Calu3 (cell line): ENCODE results near the gene PMM2. TPM values are rescaled to one million over a fixed set of nuclear protein-coding genes. Genes with fewer than 3 reads are reported as not detected.
"Not testable (repeated sequence)": the region's sequence is repeated elsewhere in the genome, so short reads cannot be mapped to it uniquely, and the experiment has no call there.

Experiments
- Bru-seq: library from RNA; stranded (reverse); fragments of 400-500 nt; gene quantifications from one replicate; lab custom pipeline; 2021; lab: Mats Ljungman, UMichigan
- BruChase-seq, 2 experiments: library from RNA; stranded (reverse); fragments of 400-500 nt; gene quantifications; one replicate each; lab custom pipeline; 2021; lab: Mats Ljungman, UMichigan
- BruUV-seq: library from RNA; stranded (reverse); fragments of 400-500 nt; replicated peaks from 2 replicates; lab custom pipeline; 2021; lab: Mats Ljungman, UMichigan
- CTCF ChIA-PET: fragments of 300-600 bp; sonication (Branson Sonifier 250); formaldehyde crosslinking; loops from one replicate; lab custom pipeline; 2022; ENCODE audit warnings: antibody characterized with exemption; lab: Charles Lee
- DNase-seq: peaks from one replicate; pipeline ENCODE4 v3.0.0; 2022
- H3K27ac Mint-ChIP-seq: one replicate; pipeline ENCODE4 v1.8.0; 2022; ENCODE audit warnings: mixed read lengths; ENCODE audit not compliant: unreplicated experiment
- H3K27me3 Mint-ChIP-seq: one replicate; pipeline ENCODE4 v1.8.0; 2022; ENCODE audit warnings: mixed read lengths; ENCODE audit not compliant: unreplicated experiment
- H3K36me3 Mint-ChIP-seq: one replicate; pipeline ENCODE4 v1.8.0; 2022; ENCODE audit warnings: mild to moderate bottlenecking, moderate library complexity, mixed read lengths; ENCODE audit not compliant: insufficient read depth, unreplicated experiment
- H3K4me1 Mint-ChIP-seq: one replicate; pipeline ENCODE4 v1.8.0; 2022; ENCODE audit warnings: mild to moderate bottlenecking, low read depth, mixed read lengths; ENCODE audit not compliant: unreplicated experiment
- H3K4me3 Mint-ChIP-seq: one replicate; pipeline ENCODE4 v1.8.0; 2022; ENCODE audit warnings: mild to moderate bottlenecking, low read depth, moderate library complexity, mixed read lengths; ENCODE audit not compliant: unreplicated experiment
- H3K9me3 Mint-ChIP-seq: one replicate; pipeline ENCODE4 v1.8.0; 2022; ENCODE audit warnings: low read depth, mixed read lengths; ENCODE audit not compliant: unreplicated experiment
- CTCF ChIP-seq: fragments of 200-600 bp; IDR thresholded peaks from one replicate; pipeline ENCODE4 v1.8.0; 2022; ENCODE audit warnings: antibody characterized with exemption; ENCODE audit not compliant: unreplicated experiment
- intact Hi-C: fragments of 100-400 bp; cut with micrococcal nuclease; formaldehyde crosslinking; loops from one replicate; pipeline ENCODE4 v1.10.0; 2022; ENCODE audit not compliant: unreplicated experiment
- long read RNA-seq: library from polyadenylated mRNA; stranded (forward); transcript quantifications from one replicate; pipeline ENCODE4 v2.0.0, GENCODE V29; 2022
- total RNA-seq: library from RNA; stranded (reverse); gene quantifications from 2 replicates; pipeline ENCODE4 v1.2.3, GENCODE V29; 2022

Gene PMM2
- total RNA-seq (88.3 and 92.8 TPM in 2 replicates), Bru-seq, nascent RNA (percentile 93 among the genes with signal in this experiment), BruChase-seq, experiment 1, labeled RNA remaining after a 6-hour chase (percentile 92 among the genes with signal in this experiment), BruChase-seq, experiment 2, labeled RNA remaining after a 2-hour chase (percentile 89 among the genes with signal in this experiment)
- long read RNA-seq, transcript PMM2-201 (8 exons, 2,313 nt): major isoform, 35 of 54 reads
- long read RNA-seq, partial matches to known transcripts: 12 of 54 reads
- long read RNA-seq, other reads (novel, unspliced or antisense): 4 of 54 reads

- DNase-seq: peak; percentile 98
- H3K9me3 Mint-ChIP-seq: no peaks in the 10 kb centered on the region
- peak within 1 kb of the TSS; percentile 44 for H3K27ac Mint-ChIP-seq
- H3K27me3 Mint-ChIP-seq: no peaks in the 10 kb centered on the region
- intact Hi-C loops: loop anchor here (5.0 kb wide), 2 partner anchors 85 to 120 kb away; partner anchors contain the start of gene LITAFD
- no peak for TF ChIP-seq CTCF
- CTCF ChIA-PET: interaction anchor here (0.9 to 1.6 kb wide), 5 partner anchors 9 to 211 kb away, joined by 3 read pairs; partner anchors contain the start of gene CARHSP1
- peak within 1 kb of the TSS; percentile 99 for H3K4me3 Mint-ChIP-seq
- H3K36me3 Mint-ChIP-seq: peaks cover 60% of the 10 kb centered on the region
- H3K4me1 Mint-ChIP-seq: peaks cover 41% of the 10 kb centered on the region
- no TSS peak for BruUV-seq
These were observed at the start of gene PMM2, which contains the start of gene TMEM186 for GRCh38 chr16:8797364-8798173. Gene PMM2, plus strand, starts transcription at chr16:8797839. Its CDS starts 44 bp downstream, at chr16:8797883. Gene TMEM186, minus strand, starts transcription at chr16:8797639. Its CDS starts 25 bp downstream, at chr16:8797614.

GRCh38 chr16:8748944-8749343, 48.7 kb upstream of the PMM2 start:
- BruUV-seq, H3K36me3 Mint-ChIP-seq, H3K4me1 Mint-ChIP-seq, intact Hi-C loops, H3K27ac Mint-ChIP-seq, H3K27me3 Mint-ChIP-seq, CTCF ChIA-PET, H3K4me3 Mint-ChIP-seq, DNase-seq, H3K9me3 Mint-ChIP-seq: not testable (repeated sequence)

GRCh38 chr16:8751481-8752311, 45.9 kb upstream of the PMM2 start:
- Mint-ChIP-seq H3K36me3 (no peaks in the 10 kb centered on the region), H3K27ac (no peak overlapping the region), H3K4me1 (peaks cover 9% of the 10 kb centered on the region), H3K9me3 (no peaks in the 10 kb centered on the region), H3K4me3 (no peak overlapping the region), H3K27me3 (no peaks in the 10 kb centered on the region)
- intact Hi-C loops: no loop called here
- BruUV-seq: no TSS peak
- peak; percentile 10 for DNase-seq
- CTCF ChIA-PET: interaction anchor here (0.7 to 0.8 kb wide), 3 partner anchors 47 to 86 kb away, joined by 3 to 4 read pairs (median 3); no protein-coding TSS in a partner anchor
- TF ChIP-seq CTCF: no peak

- Mint-ChIP-seq H3K4me3 (no peak overlapping the region), H3K36me3 (no peaks in the 10 kb centered on the region), H3K9me3 (no peaks in the 10 kb centered on the region), H3K27me3 (no peaks in the 10 kb centered on the region), H3K4me1 (peaks cover 9% of the 10 kb centered on the region), H3K27ac (no peak overlapping the region)
- intact Hi-C loops: no loop called here
- BruUV-seq: no TSS peak
- CTCF ChIA-PET: interaction anchor here (0.7 to 0.8 kb wide), 3 partner anchors 48 to 109 kb away, joined by 3 to 6 read pairs (median 3); no protein-coding TSS in a partner anchor
- DNase-seq: no peak
- no peak for TF ChIP-seq CTCF
These were observed 44.9 kb upstream of the PMM2 start for GRCh38 chr16:8752706-8753105.
